Chondrocyte (in vitro differentiated cells): ENCODE measurements around the gene ANO1. TPM values are rescaled to one million over a fixed set of nuclear protein-coding genes. Genes with fewer than 3 reads are reported as not detected.

ENCODE experiments used
- DNase-seq: peaks from one replicate; pipeline ENCODE4 v3.0.0; 2021; ENCODE audit warnings: mixed read lengths, low spot score
- H3K27ac Mint-ChIP-seq: one replicate; pipeline ENCODE4 v1.8.0; 2021; ENCODE audit warnings: mild to moderate bottlenecking, moderate library complexity, mixed read lengths; ENCODE audit not compliant: unreplicated experiment
- H3K27me3 Mint-ChIP-seq: 2 replicates; pipeline ENCODE4 v1.8.0; 2021; ENCODE audit warnings: low read depth, mixed read lengths
- H3K36me3 Mint-ChIP-seq: 2 replicates; pipeline ENCODE4 v1.8.0; 2021; ENCODE audit warnings: low read depth, mixed read lengths
- H3K4me1 Mint-ChIP-seq: 2 replicates; pipeline ENCODE4 v1.8.0; 2021; ENCODE audit warnings: low read depth, mild to moderate bottlenecking, mixed read lengths
- H3K4me3 Mint-ChIP-seq: one replicate; pipeline ENCODE4 v1.8.0; 2021; ENCODE audit warnings: mild to moderate bottlenecking, moderate library complexity, mixed read lengths; ENCODE audit not compliant: unreplicated experiment
- H3K9me3 Mint-ChIP-seq: 2 replicates; pipeline ENCODE4 v1.8.0; 2021; ENCODE audit warnings: low read depth, mixed read lengths
- total RNA-seq: library from RNA; stranded (reverse); gene quantifications from 3 replicates; pipeline ENCODE4 v1.2.1, GENCODE V29; 2021
- TF ChIP-seq, protein P1 (sequence below): fragments of 200-600 bp; sonication (generic); IDR thresholded peaks from 2 replicates; pipeline ENCODE4 v1.5.0; 2021; ENCODE audit warnings: antibody characterized with exemption, mild to moderate bottlenecking, moderate library complexity

The ANO1 gene
- total RNA-seq, 1 donor from 2014 or later = 1.5 TPM

DNA sequence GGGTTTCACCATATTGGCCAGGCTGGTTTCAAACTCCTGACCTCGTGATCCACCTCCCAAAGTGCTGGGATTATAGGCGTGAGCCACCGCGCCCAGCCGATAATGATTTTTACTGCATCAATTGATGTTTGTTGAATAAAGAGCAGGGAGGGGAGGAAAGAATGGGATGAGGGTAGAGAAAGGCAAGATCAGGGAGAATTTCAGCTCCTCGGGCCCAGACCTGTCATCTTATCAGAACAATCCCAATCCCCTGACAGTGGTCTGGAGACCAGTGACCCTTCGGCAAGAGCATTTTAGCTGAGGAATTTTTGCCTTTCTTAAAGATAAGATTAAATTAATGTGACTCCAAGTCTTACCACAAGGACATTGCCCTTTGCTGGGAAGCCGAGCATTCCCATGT, 15.0 kb upstream of the ANO1 start:
- no peaks in the 10 kb centered on the region for H3K9me3 Mint-ChIP-seq
- no peak for DNase-seq
- no peak overlapping the region for H3K4me3 Mint-ChIP-seq
- TF ChIP-seq, protein P1, sequence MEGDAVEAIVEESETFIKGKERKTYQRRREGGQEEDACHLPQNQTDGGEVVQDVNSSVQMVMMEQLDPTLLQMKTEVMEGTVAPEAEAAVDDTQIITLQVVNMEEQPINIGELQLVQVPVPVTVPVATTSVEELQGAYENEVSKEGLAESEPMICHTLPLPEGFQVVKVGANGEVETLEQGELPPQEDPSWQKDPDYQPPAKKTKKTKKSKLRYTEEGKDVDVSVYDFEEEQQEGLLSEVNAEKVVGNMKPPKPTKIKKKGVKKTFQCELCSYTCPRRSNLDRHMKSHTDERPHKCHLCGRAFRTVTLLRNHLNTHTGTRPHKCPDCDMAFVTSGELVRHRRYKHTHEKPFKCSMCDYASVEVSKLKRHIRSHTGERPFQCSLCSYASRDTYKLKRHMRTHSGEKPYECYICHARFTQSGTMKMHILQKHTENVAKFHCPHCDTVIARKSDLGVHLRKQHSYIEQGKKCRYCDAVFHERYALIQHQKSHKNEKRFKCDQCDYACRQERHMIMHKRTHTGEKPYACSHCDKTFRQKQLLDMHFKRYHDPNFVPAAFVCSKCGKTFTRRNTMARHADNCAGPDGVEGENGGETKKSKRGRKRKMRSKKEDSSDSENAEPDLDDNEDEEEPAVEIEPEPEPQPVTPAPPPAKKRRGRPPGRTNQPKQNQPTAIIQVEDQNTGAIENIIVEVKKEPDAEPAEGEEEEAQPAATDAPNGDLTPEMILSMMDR = no peak
- peaks cover 5% of the 10 kb centered on the region for H3K36me3 Mint-ChIP-seq
- no peak overlapping the region for H3K27ac Mint-ChIP-seq
- peaks cover 42% of the 10 kb centered on the region for H3K27me3 Mint-ChIP-seq
- H3K4me1 Mint-ChIP-seq = peaks cover 3% of the 10 kb centered on the region

DNA sequence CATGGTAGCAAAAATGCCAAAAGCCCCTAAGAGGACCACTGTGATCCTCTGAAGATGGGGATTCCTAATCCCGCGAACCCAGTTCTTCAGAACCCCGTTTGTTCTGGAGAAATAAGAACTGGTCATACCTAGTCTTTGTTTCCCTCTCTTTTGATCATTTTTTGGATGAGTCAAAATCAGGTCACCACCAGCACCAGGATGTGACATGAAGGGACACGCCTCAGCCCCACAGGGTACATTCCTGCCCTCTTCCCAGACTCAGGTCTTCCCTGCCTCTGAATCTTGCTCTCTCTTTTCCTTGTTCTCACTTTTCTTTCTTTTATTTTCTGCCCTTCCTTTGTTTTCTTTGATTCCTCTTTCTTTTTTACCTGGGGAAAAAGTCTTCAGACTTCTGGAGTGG, 14.6 kb upstream of the ANO1 start:
- TF ChIP-seq, protein P1 = no peak
- no peak for DNase-seq

DNA sequence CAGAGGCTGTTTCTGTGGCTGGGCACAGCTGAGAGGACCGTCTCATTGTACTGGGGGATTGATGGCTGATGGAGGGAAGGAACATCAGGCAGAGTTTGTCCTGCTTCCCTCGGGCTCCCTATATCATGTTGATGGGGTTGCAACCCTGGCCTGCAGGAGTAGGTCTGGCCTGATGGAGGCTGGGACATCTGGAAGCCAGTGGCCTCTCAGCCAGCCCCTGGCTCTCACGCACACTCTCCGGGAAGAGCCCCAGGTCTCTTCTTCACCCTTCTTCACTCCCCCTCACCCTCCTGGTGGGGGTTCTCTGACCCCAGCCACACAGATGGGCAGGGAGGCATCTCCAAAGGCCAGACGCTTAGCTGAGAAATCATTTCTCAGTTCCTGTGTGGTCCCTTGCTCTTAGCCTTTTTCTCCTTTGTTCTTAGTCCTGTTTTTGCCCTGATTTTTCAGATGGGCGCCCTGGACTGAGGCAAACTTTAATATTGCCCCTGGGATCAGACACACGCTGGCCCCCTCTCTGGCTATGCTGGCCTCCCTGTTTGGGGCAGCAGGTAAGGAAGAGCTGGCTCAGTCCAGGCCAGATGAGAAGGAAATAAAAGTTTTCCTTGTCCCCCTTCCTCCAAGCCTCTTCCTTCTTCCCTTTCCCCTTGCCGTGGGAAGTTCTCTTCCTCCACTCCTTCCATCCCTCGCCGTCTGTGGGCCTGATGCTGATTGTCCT, 13.9 kb upstream of the ANO1 start:
- Mint-ChIP-seq H3K4me3 (no peak overlapping the region), H3K27ac (no peak overlapping the region), H3K9me3 (no peaks in the 10 kb centered on the region), H3K4me1 (peaks cover 3% of the 10 kb centered on the region), H3K36me3 (peaks cover 5% of the 10 kb centered on the region), H3K27me3 (peaks cover 50% of the 10 kb centered on the region)
- TF ChIP-seq, protein P1 = no peak
- no peak for DNase-seq

More for the DNA sequence above, 14.6 kb upstream of the ANO1 start:
- H3K4me3 Mint-ChIP-seq = no peak overlapping the region
- H3K27me3 Mint-ChIP-seq = peaks cover 46% of the 10 kb centered on the region
- H3K9me3 Mint-ChIP-seq = no peaks in the 10 kb centered on the region
- H3K4me1 Mint-ChIP-seq = peaks cover 3% of the 10 kb centered on the region
- H3K27ac Mint-ChIP-seq = no peak overlapping the region
- H3K36me3 Mint-ChIP-seq = peaks cover 5% of the 10 kb centered on the region

DNA sequence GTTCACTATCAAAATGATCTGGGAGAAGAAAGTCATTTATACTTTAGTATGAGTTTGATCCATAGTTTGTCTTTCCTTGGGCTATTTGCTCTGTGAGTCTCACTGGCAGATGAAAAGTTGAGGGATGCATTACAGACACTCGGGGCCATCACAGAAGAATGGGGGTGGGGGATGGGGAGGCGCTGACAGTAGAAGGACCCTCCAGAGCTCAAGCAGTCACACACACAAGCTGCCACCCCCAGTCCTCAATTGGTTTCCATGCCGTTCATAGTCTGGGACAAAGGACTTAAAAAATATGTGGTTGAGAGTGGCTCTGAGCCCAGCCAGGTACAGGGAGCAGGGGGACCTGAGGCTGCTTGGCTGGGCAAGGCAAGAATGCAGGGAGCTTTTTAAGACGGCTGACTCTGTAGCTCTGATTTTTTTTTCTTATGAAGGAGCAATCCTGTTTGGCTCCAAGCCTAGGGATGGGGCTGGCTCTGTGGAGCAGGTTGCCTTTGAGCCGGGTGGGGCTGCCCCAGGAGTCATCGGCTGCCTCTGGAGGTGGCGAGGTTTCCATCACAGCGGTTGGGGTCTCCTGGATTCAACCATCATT, 13.3 kb upstream of the ANO1 start:
- no peak for DNase-seq
- Mint-ChIP-seq H3K9me3 (no peaks in the 10 kb centered on the region), H3K27ac (no peak overlapping the region), H3K36me3 (peaks cover 5% of the 10 kb centered on the region), H3K4me1 (peaks cover 3% of the 10 kb centered on the region), H3K27me3 (peaks cover 57% of the 10 kb centered on the region), H3K4me3 (no peak overlapping the region)
- TF ChIP-seq, protein P1 = no peak

DNA sequence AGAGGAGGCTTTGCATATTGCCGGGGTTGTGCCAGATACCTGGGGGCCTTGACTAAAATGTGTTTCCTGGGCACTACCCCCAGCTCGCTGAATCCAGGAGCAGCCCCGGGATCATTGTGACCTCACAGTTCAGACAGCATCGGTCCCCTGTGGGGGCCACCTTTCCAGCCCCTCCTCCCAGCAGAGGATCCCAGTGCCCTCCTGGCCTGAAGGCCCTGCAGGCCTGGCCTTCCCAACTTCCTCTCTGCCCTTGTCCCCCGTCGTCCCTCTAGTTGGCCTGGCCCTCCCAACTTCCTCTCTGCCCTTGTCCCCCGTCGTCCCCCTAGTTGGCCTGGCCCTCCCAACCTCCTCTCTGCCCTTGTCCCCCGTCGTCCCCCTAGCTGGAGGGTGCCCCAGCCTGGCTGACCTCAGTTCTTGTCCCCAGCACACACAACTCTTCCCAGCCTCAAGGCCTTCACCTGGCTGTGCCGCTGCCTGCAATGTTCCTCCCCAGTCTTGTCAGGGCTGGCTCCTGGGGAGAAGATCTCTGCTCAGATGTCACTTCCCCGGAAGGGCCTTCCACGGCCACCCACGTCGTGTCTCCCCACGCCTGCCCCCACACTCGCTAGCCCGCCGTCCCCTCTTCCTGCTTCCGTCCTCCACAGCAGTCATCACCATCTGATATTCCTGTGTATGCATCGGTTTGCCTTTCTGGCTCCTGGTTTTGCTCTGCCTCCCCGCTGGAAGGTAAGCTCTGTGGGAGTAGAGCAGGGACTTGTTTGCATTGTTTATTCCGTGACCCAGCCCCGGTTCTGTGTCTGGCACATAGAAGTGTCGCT, 12.6 kb upstream of the ANO1 start:
- no peak overlapping the region for H3K27ac Mint-ChIP-seq
- peaks cover 3% of the 10 kb centered on the region for H3K4me1 Mint-ChIP-seq
- TF ChIP-seq, protein P1 = no peak
- H3K9me3 Mint-ChIP-seq = no peaks in the 10 kb centered on the region
- DNase-seq = no peak
- H3K36me3 Mint-ChIP-seq = peaks cover 5% of the 10 kb centered on the region
- peaks cover 64% of the 10 kb centered on the region for H3K27me3 Mint-ChIP-seq
- no peak overlapping the region for H3K4me3 Mint-ChIP-seq
